ENCODE data around the gene EYA2. TPM values are rescaled to one million over a fixed set of nuclear protein-coding genes. Genes with fewer than 3 reads are reported as not detected.

Gene EYA2
- total and polyA plus RNA-seq, 4 donors = 1.6 to 4.4 (median 2.1) TPM

DNA sequence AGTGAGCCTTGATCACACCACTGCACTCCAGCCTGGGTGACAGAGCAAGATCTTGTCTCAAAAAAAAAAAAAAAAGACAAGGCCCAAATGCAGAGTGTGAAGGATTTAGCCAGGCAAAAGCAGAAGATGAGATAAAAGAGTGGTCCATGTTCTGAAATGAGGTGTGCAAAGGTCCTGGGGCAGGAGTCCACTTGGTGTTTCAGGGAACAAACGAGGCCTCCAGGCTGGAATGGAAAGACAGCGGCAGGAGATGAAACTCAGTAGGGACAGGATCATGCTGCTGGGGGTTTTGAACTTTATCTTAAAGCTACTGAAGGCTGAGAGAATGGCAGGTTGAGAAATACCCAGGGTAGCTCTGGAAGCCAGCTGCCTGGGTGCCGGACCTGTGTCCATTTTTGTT lies 283.6 kb downstream of the EYA2 start:
- 63 to 77% methylated on average over 3 of the region's 3 CpGs for WGBS, 2 donors
- Histone ChIP-seq H3K4me3 (no peak overlapping the region), H3K9me3 (ENCODE audit: control insufficient read depth in 4 of 4, insufficient read depth in 3 of 4, low read length in 3 of 4) (no peaks in the 10 kb centered on the region), H3K27ac (ENCODE audit: low read depth in 1 of 2, low read length in 1 of 2) (no peak overlapping the region), H3K36me3 (ENCODE audit: control insufficient read depth in 4 of 4, insufficient read depth in 4 of 4, low read length in 4 of 4) (no peaks in the 10 kb centered on the region), H3K9ac (ENCODE audit: insufficient read depth in 1 of 2, low read length in 2 of 2) (no peak overlapping the region), H3K27me3 (ENCODE audit: control insufficient read depth in 3 of 3, insufficient read depth in 3 of 3, low read length in 2 of 3) (no peaks in the 10 kb centered on the region), H3K4me1 (ENCODE audit: control insufficient read depth in 5 of 5, insufficient read depth in 5 of 5, low read length in 5 of 5) (peaks cover 0 to 5% (median 0%) of the 10 kb centered on the region in 5 donors)
- ATAC-seq (ENCODE audit: insufficient read depth, low FRiP score) (no peak), DNase-seq (no peak)
- TF ChIP-seq CTCF (IDR thresholded peaks at IDR 0.05; ENCODE audit: control extremely low read depth, extremely low read depth) = no peak

DNA sequence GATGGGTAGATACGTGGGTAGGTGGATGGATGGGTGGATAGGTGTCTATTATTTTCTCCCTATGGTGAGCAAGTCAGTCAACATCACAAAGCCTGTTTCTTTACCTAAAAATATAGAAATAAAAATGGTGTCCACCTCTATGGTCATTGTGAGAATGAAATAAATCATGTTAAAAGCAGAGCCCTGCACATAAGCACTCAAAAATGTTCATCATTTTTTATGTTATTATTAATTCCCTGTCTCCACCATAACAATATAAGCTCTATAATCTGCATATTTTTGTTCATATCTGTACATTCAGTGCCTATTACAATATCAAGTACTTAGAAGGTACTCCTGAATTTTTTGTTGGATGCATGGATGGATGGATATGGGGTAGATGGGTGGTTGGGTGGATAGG lies 284.2 kb downstream of the EYA2 start:
- peaks cover 0 to 5% (median 0%) of the 10 kb centered on the region in 5 donors for H3K4me1 ChIP-seq (ENCODE audit: control insufficient read depth in 5 of 5, insufficient read depth in 5 of 5, low read length in 5 of 5)
- H3K4me3 ChIP-seq = no peak overlapping the region
- no peaks in the 10 kb centered on the region for H3K9me3 ChIP-seq (ENCODE audit: control insufficient read depth in 4 of 4, insufficient read depth in 3 of 4, low read length in 3 of 4)
- no peak for TF ChIP-seq CTCF (IDR thresholded peaks at IDR 0.05; ENCODE audit: control extremely low read depth, extremely low read depth)
- H3K27me3 ChIP-seq (ENCODE audit: control insufficient read depth in 3 of 3, insufficient read depth in 3 of 3, low read length in 2 of 3) = no peaks in the 10 kb centered on the region
- H3K9ac ChIP-seq (ENCODE audit: insufficient read depth in 1 of 2, low read length in 2 of 2) = no peak overlapping the region
- ATAC-seq (ENCODE audit: insufficient read depth, low FRiP score) (no peak), DNase-seq (no peak)
- 72 to 80% methylated on average over 1 of the region's 1 CpG for WGBS, 2 donors
- no peak overlapping the region for H3K27ac ChIP-seq (ENCODE audit: low read depth in 1 of 2, low read length in 1 of 2)
- no peaks in the 10 kb centered on the region for H3K36me3 ChIP-seq (ENCODE audit: control insufficient read depth in 4 of 4, insufficient read depth in 4 of 4, low read length in 4 of 4)

- no peak for TF ChIP-seq CTCF (IDR thresholded peaks at IDR 0.05; ENCODE audit: control extremely low read depth, extremely low read depth)
- no peak overlapping the region for H3K4me3 ChIP-seq
- ATAC-seq (ENCODE audit: insufficient read depth, low FRiP score) = no peak
- H3K27ac ChIP-seq (ENCODE audit: low read depth in 1 of 2, low read length in 1 of 2) = no peak overlapping the region
- H3K27me3 ChIP-seq (ENCODE audit: control insufficient read depth in 3 of 3, insufficient read depth in 3 of 3, low read length in 2 of 3) = no peaks in the 10 kb centered on the region
- DNase-seq = no peak
- H3K4me1 ChIP-seq (ENCODE audit: control insufficient read depth in 5 of 5, insufficient read depth in 5 of 5, low read length in 5 of 5) = peaks cover 0 to 5% (median 0%) of the 10 kb centered on the region in 5 donors
- no peaks in the 10 kb centered on the region for H3K36me3 ChIP-seq (ENCODE audit: control insufficient read depth in 4 of 4, insufficient read depth in 4 of 4, low read length in 4 of 4)
- no peak overlapping the region for H3K9ac ChIP-seq (ENCODE audit: insufficient read depth in 1 of 2, low read length in 2 of 2)
- no peaks in the 10 kb centered on the region for H3K9me3 ChIP-seq (ENCODE audit: control insufficient read depth in 4 of 4, insufficient read depth in 3 of 4, low read length in 3 of 4)
Observed at GRCh38 chr20:47179267-47179666, 284.6 kb downstream of the EYA2 start.
